GM23248 (cell line): ENCODE results near the gene TWIST1.

Source experiments
- EZH2 ChIP-seq: fragments of 200-600 bp; sonication (generic); IDR thresholded peaks from 2 replicates; pipeline ENCODE4 v1.6.1; 2018; ENCODE audit warnings: antibody characterized with exemption, mild to moderate bottlenecking; ENCODE audit not compliant: insufficient read depth, poor library complexity, severe bottlenecking
- EZH2phosphoT487 ChIP-seq: fragments of 200-600 bp; sonication (generic); IDR thresholded peaks from 2 replicates; pipeline ENCODE4 v1.6.1; 2018; ENCODE audit warnings: antibody characterized with exemption, moderate library complexity, mild to moderate bottlenecking, low read depth; ENCODE audit not compliant: insufficient read depth

DNA sequence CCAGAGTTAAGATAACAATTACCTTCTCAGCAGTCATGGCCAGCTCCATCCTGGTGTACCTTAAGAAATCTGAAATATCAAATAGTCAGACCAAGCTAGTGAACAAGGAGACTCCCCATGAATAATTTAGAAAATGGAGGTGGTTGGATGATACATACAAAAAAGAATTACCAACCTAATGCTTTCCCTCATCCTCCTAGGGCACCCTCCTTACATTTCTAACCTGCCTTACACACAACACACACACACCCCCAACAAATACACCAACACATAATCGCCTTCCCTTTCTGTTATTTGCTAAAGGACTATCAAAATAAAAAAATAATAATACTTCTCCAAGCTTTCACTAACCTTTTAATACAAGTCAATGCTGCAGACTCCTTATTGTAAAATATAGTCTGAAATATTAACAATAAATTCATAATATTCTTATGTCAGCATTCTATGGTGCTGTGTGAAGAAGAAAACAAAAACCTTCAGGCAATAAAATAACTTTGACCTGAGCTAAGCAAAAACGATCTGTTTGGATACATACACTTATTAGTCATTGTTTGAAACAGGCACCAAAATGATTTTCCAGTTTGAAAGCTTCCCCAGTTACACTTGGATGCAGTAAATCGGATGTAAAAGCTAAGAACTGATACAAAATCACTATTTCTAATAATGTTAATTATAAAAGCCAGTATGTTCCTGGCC lies 3.4 kb downstream of the TWIST1 start:
- TF ChIP-seq EZH2 (no peak), EZH2phosphoT487 (no peak)
